ENCODE measurements around the gene CCDC93.

DNA sequence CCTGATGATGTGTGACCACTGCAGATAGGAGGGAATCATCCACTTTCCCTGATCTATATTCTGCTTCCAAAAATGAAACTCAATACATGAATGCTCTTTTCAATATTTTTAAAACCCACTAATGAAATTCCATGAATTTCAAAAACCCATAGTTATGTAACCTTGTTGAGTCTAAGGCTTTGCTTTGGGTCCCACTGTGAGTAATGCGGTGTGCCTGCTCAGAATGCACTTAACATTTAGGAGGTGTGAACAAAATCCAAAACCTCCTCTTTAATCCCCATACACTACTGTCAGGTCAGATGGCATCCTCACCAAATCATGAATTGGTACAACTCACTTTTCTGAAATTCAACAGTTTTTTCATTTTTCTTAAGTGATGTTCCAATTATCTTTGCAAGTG is 50.4 kb downstream of the CCDC93 start:
- TF ChIP-seq, protein P1, sequence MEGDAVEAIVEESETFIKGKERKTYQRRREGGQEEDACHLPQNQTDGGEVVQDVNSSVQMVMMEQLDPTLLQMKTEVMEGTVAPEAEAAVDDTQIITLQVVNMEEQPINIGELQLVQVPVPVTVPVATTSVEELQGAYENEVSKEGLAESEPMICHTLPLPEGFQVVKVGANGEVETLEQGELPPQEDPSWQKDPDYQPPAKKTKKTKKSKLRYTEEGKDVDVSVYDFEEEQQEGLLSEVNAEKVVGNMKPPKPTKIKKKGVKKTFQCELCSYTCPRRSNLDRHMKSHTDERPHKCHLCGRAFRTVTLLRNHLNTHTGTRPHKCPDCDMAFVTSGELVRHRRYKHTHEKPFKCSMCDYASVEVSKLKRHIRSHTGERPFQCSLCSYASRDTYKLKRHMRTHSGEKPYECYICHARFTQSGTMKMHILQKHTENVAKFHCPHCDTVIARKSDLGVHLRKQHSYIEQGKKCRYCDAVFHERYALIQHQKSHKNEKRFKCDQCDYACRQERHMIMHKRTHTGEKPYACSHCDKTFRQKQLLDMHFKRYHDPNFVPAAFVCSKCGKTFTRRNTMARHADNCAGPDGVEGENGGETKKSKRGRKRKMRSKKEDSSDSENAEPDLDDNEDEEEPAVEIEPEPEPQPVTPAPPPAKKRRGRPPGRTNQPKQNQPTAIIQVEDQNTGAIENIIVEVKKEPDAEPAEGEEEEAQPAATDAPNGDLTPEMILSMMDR (IDR thresholded peaks at IDR 0.05), result no peak
- TF ChIP-seq MAFK (IDR thresholded peaks at IDR 0.05; ENCODE audit: partially characterized antibody) (no peak), EP300 (IDR thresholded peaks at IDR 0.05) (no peak)
